Omental fat pad (tissue), 4 donors: ENCODE measurements around the gene MLC1. TPM values are rescaled to one million over a fixed set of nuclear protein-coding genes. Genes with fewer than 3 reads are reported as not detected.

ENCODE experiments used
- ATAC-seq: fragments of 150-250 bp; one replicate; pipeline ENCODE4 v1.9.1; 2016; ENCODE audit warnings: mild to moderate bottlenecking, moderate library complexity; ENCODE audit not compliant: low FRiP score
- DNase-seq: peaks from one replicate; pipeline ENCODE4 v3.0.0-alpha.2; 2019; ENCODE audit warnings: low spot score
- CTCF ChIP-seq, 3 donors: fragments of 450-650 bp; IDR thresholded peaks; one replicate each; pipeline ENCODE4 v1.5.1; 2016 to 2017; ENCODE audit warnings: antibody characterized with exemption in 3 of 3, mild to moderate bottlenecking in 3 of 3, moderate library complexity in 2 of 3
- total RNA-seq, 4 donors: library from RNA; depleted of rRNA; stranded (reverse); fragments of >200 nt; gene quantifications; one replicate each; pipeline ENCODE4 v1.1.0, GENCODE V29; 2016

Gene MLC1
- total RNA-seq, 4 donors from 2014 or later: 0.44 TPM; not detected in 3

GRCh38 chr22:50049299-50050195, 35.7 kb downstream of the MLC1 start:
- TF ChIP-seq CTCF (IDR thresholded peaks at IDR 0.05): no peak
- ATAC-seq (no peak), DNase-seq (no peak)

- no peak for TF ChIP-seq CTCF (IDR thresholded peaks at IDR 0.05)
- no peak for DNase-seq
- ATAC-seq: peak; percentile 12
Measured at GRCh38 chr22:50048836-50049235, 36.4 kb downstream of the MLC1 start.

GRCh38 chr22:50048061-50048765, 37.0 kb downstream of the MLC1 start:
- DNase-seq: no peak

GRCh38 chr22:50047346-50047745, 37.9 kb downstream of the MLC1 start:
- ATAC-seq (no peak), DNase-seq (no peak)
- no peak for TF ChIP-seq CTCF (IDR thresholded peaks at IDR 0.05)

More at GRCh38 chr22:50048061-50048765, 37.0 kb downstream of the MLC1 start:
- ATAC-seq: no peak
- no peak for TF ChIP-seq CTCF (IDR thresholded peaks at IDR 0.05)

- ATAC-seq (no peak), DNase-seq (no peak)
- no peak for TF ChIP-seq CTCF (IDR thresholded peaks at IDR 0.05)
Measured at GRCh38 chr22:50046481-50047245, 38.6 kb downstream of the MLC1 start.

GRCh38 chr22:50046019-50046415, 39.2 kb downstream of the MLC1 start:
- no peak for TF ChIP-seq CTCF (IDR thresholded peaks at IDR 0.05)
- DNase-seq: no peak
- ATAC-seq: no peak
